GM21619 (cell line): ENCODE results near the gene NTSR1.
"Not testable (repeated sequence)": the region's sequence is repeated elsewhere in the genome, so short reads cannot be mapped to it uniquely, and the experiment has no call there.

ENCODE experiments used
- ATAC-seq: cut with Tn5 transposase; IDR thresholded peaks from one replicate; pipeline ENCODE4 v1.9.1; 2021; ENCODE audit not compliant: unreplicated experiment

The NTSR1 gene

GRCh38 chr20:62674370-62674769 lies 34.3 kb upstream of the NTSR1 start:
- no peak for ATAC-seq

GRCh38 chr20:62675156-62675876 lies 33.3 kb upstream of the NTSR1 start:
- no peak for ATAC-seq

GRCh38 chr20:62675877-62676260 lies 32.8 kb upstream of the NTSR1 start:
- ATAC-seq, result no peak

GRCh38 chr20:62676976-62677375 lies 31.7 kb upstream of the NTSR1 start:
- no peak for ATAC-seq

- ATAC-seq, result no peak
Measured at GRCh38 chr20:62677678-62678077, 31.0 kb upstream of the NTSR1 start.

- ATAC-seq, result no peak
Measured at GRCh38 chr20:62678553-62678952, 30.1 kb upstream of the NTSR1 start.

- ATAC-seq, result no peak
Measured at GRCh38 chr20:62679978-62680589, 28.6 kb upstream of the NTSR1 start.

GRCh38 chr20:62682912-62683517 lies 25.6 kb upstream of the NTSR1 start:
- no peak for ATAC-seq

- ATAC-seq, result not testable (repeated sequence)
Measured at GRCh38 chr20:62683660-62684322, 24.8 kb upstream of the NTSR1 start.

GRCh38 chr20:62684981-62685380 lies 23.7 kb upstream of the NTSR1 start:
- no peak for ATAC-seq

GRCh38 chr20:62685781-62686555 lies 22.7 kb upstream of the NTSR1 start:
- ATAC-seq, result no peak

- ATAC-seq, result no peak
Measured at GRCh38 chr20:62686869-62687830, 21.5 kb upstream of the NTSR1 start.

GRCh38 chr20:62688083-62688482 lies 20.6 kb upstream of the NTSR1 start:
- ATAC-seq, result no peak

GRCh38 chr20:62688855-62689460 lies 19.7 kb upstream of the NTSR1 start:
- no peak for ATAC-seq

- ATAC-seq, result no peak
Measured at GRCh38 chr20:62689861-62690260, 18.8 kb upstream of the NTSR1 start.

- ATAC-seq, result no peak
Measured at GRCh38 chr20:62690261-62690820, 18.3 kb upstream of the NTSR1 start.

- no peak for ATAC-seq
Measured at GRCh38 chr20:62691487-62691886, 17.1 kb upstream of the NTSR1 start.

GRCh38 chr20:62692176-62692575 lies 16.5 kb upstream of the NTSR1 start:
- ATAC-seq, result no peak

- ATAC-seq, result no peak
Measured at GRCh38 chr20:62692801-62693523, 15.7 kb upstream of the NTSR1 start.
